Activated CD4-positive, CD25-positive, alpha-beta regulatory T cell (primary cell): ENCODE measurements around the gene NYNRIN.

Experiments
- DNase-seq, 4 experiments: peaks; one replicate each; lab custom pipeline; 2025; lab: John Stamatoyannopoulos, UW

Gene NYNRIN

DNA sequence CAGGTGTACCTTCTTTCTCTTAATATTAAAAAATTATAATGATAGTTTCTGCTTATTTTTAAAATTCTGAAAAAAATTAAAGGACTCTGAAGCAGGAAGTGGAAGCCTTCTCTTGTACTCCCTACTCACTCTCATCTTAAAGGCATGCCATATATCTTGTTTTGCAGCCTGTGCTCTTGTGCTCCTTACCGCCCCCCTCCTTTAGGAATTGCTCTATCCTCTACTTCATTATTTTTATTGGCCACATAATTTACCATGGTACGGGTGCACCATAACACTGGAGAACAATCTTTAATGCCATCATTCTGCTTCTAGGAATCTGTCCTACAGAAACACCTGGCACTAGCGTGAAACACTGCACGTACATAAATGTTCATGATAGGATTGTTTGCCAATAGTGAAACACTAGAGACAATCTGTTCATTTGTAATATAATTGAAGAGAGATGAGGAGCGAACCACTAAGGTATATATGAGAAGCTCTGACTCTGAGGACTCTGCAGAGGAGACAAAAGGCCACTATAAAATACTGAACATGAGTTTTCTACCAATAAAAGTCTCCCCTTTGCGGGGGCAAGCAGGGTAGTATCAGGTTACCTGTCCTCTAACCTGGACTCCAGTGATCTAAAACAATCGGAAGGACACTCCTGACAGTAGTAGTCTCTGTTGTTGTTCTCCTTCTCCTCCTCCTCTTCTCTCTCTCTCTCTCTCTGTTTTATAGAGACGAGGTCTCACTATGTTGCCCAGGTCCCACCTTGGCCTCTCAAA is 6.3 kb upstream of the NYNRIN start:
- DNase-seq, result no peak

DNA sequence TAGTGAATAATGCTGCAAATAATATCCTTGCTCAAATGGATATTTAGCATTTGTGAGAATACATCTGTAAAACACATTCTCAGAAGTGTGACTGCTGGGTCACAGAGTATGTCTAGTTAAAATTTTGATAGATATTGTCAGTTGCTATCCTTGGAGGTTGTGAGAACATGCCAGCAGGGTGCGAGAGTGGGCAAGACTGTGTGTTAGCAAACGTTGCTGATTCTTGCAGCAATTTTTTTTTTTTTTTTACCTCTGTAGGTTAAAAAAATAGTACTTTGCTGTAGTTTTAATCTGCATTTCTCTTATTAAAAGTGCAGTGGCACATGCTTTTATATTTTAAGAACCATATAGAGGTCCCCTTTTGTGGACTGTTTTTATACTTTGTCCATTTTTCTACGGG is 4.5 kb upstream of the NYNRIN start:
- DNase-seq, result no peak

DNA sequence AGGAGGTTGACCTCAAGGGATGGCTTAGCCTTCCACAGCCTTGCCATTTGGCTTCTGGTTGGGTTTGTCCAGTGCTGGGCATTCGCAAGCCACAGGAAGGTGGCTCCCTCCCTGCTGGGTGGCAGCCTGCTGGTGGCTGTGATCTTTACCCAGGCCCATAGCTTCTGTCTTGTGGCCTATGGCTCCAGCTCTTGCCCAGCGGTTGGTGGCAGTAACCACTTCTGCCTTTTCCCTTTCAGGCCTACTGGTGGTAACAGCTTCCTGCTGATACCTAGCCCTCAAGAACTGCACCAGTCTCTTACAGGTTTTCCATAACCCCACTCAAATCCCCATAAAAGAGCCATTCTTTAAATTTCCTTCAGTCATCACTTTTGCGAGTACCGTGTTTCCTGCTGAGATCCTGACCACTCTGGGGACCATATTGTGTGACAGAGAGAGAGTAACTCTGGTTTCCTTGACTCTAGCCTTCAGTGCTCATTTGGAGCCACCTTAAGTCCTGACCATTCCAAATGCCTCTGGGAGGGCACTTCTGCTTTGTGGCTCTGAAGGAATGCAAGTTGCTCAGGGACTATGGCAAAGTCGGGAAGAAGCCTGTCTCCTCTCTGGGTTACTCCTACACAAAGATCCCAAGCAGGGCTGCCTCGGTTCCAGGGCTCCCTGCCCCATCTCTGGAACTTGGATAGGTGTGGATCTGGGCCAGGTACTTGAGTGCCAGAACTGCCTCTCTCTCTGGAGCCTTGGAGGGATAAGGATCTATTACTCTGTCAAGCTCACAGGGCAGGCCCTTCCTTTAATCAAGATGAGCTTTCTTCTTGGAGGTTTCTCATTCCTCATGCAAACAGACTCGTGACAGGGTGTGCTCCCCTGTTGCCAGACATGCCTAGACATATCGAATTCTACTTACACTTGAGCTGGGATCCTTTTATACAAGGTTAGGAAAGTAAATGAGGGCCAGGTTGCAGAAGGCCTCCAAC is 2.9 kb upstream of the NYNRIN start:
- DNase-seq, result no peak

DNA sequence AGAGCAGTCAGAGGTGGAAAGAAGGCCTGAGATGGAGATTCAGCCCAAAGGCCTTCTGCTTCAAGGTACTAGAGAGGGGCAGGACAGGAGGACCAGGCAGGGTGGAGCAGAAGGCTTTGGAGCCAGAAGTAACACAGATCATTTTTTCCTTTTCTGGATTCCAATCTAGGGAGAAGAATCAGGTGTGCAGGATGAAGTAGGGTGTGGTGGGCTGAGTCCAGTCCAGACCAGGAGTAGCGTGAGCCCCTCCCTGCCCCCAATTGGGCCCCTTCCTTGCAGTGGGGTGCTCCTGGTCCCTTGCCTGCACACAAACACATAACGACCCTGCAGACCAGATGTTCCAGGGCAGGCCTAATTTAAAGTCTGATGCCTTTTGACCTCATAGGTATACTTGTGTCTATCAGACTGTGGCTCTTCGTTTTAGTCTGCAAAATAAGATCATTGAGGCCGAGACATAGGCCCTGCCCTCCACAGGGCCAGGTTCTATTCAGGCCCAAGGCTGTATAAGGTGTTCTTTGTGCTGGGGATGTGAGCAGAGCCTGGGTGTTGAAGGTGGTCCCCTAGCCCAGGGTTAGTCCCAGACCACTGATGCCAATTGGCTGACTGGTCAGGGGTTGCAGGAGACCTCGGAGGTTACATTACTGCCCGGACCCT is 1.0 kb upstream of the NYNRIN start:
- DNase-seq, result no peak

DNA sequence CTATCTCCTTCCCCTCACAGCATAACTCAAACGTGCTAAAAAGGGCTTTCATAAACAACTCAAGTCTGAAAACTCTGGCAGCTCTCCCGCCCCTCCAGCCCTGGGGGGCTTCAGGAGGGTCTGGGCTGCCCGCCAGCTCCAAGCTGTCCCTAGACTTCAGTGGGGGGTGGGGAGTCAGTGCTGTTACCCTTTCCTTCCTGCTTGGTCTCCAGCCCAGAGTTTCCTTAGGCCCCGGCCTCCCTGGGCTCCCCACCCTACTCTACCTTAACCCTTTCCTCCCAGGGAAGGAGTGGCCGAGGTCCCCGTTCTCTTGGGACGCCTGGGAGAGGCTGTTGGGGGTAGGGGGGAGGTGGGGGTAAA is 530 bp upstream of the NYNRIN start:
- no peak for DNase-seq

DNA sequence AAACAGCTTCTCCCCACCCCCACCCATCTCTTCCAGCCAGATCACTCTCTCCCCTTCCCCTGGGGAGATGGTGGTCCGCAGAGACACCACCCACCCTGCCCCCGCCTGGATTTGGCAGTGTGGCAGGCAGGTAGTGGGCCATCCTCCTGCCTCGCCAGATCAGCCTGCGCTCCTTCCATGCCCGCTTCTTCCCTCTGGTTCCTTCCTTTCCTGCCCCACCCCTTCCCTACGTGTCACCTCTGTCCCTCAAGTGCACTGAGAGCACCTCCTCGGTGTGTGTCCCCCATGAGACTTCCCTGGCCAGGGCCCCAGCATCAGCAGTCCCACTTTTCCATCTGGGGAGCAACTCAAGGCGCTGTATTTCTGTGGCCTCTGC is 632 bp downstream of the NYNRIN start:
- no peak for DNase-seq

DNA sequence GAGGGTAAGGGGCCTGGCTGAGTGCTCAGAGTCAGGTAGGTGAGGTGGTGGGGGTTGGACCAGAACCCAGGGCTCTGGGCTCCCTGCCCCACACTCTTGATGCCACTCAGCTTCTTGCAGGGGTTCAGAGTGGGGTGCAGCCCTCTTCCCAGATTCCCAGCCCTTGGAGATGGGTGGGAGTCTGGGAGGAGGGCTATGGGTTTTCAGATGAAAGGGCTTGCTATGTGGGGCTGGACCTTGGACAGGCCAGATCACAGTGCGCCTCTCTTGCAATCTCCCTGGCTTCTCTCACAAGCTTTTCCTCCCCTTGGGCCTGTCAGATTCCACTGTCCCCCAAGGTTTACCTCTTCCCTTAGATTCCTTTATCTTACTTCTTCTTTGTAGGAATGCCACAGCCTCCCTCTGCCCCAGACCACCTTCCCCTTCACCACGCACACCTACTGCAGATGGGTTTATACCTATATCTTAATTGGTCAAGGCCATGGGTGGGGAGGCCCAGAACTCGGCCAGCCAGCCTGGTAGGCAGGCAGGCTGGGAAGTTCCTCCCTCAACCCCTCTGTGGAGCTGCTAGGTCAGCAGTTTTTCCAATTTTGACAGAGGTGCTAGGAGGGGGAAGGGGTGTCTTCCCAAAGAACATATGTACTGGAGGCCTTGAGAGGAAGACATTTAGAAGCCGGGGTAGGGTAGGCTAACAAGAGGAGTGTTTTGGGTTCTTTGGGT is 1.4 kb downstream of the NYNRIN start:
- no peak for DNase-seq

DNA sequence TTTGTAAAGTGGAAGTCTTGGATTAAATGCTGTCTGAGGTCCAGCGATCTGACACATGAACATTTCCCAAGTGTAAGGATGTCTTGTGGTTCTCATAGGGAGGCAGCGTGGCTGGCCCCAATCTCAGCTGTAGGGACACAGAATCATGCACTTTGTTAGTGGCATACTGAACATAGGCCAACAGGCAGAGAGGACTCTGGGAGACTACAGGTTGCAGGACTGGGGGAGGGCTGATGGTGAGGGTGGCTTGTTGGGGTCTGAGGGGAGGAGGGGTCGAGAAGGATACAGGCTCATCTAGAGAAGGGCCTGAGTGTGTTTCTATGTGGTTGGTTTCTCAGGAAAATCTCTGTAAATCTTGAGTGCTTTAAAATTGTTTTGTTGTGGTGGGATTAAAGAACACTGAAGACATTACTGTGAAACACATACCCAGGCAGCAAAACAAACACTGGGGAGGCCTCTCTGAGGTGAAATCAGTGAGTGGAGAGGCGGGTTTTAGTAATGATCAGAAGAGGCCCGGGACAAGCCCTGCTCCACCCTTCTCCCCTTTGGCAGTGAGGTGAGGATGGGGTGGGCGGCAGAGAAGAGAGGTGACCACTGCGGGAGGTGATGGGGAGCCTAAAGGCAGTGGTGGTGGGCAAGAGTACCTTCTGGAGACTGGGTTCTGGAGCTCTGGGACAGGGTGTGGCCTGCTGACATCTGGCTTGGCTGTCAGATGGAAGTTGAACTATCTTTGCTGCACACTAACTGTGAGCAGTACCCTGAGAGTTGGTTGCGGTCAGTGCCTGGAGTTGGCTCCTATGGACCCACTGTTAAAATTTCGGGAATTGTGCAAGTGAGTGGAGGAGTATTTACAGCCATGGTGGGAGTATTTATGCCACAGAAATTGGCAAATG is 3.3 kb downstream of the NYNRIN start:
- DNase-seq, result no peak

DNA sequence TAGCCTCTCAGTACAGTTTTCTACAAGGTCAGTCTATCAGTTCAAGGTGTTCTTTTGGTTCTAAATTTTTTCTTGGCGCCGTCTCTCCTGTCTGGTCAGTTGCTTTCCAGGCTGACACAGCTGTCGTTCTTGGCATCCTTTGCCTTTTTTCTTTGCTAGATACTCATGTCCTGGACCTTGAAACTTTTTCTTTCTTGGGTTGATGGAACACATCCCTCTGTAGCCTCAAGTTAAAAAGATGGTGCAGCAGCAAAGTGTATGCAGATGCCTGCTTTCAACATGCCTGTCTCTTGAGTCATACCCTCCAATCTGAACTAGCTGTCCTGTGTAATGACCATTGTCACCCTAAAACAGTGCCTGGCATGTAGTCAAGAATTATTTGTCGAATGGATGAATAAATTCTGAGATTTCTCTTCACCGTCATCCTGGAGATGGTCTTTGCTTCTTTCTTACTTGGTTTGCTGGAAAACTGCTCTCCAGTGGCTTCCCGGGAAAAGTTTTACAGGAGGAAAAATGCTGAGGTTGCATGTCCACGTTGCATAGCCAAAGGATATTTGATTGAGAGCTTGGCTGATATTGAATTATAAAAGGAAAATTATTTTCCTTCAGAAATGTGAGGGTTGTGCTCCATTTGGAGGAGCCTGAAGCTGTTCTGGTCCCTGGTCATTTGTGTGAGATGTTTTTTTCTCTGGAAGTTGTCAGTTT is 4.6 kb downstream of the NYNRIN start:
- DNase-seq, result no peak

DNA sequence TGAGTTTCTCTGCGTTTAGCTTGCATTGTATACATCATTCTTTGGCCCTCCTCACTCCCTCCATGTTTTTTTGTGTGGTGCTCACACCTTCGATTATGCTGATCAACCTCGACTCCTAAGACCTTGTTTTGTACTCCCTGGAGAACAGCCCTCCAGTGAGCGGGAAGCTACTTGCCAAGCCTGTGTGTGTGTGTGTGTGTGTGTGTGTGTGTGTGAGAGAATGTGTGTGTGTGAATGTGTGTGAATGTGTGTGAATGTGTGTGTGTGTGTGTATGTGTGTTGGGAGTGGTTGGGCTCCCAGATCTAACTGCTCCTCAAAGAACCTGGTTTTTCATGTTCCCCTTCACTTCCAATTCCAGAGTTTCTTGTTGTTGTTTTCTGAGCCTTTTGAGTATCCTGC is 6.0 kb downstream of the NYNRIN start:
- no peak for DNase-seq

DNA sequence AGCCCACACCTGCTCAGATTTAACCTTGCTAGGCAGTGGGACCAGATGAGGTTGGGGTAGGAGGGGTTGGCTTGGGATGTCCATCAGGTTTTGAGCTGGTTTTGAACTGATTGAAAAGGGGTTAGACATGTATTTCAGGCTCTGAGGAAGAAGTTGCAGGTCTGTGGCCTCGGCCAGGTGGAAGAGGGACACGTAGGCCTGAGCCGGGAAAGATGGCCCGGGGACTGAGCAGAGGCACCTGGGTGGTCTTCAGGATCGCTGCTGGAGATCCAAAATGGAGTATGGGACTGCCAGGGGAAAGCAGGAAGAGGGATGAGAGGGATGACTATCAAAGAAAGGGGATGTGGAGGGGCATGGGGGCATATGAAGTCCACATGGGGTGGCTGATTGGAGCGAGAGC is 7.6 kb downstream of the NYNRIN start:
- DNase-seq, result no peak

DNA sequence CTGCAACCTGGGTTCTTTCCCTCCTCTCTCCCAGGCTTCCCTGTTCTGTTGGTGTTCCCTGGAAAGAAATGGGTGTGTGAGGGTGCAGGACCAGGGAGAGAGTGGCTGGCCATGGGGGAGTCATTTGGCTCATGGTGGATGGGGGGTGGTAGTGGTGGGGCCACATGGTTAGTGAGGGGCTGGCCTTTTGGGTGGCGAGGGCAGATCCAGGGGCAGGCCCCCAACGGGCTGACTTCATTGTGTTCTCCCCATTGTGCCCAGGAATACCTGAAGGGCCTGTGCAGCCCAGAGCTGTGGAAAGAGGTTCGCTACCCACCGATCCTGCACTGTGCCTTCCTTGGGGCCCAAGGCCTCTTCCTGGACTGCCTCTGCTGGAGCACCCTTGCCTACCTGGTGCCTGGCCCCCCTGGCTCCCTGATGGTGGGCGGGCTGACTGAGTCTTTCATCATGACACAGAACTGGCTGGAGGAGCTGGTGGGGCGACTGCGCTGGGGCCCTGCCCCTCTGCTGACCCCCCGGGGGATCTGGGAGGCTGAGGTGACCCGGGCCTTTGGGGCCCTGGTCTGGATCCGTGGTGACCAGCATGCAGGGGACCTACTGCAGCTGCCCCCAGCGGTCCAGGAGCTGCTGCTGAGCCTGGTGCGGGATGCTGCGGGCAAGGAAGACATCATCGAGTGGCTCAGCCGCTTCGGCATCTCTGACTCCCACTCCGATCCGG is 9.0 kb downstream of the NYNRIN start:
- no peak for DNase-seq

DNA sequence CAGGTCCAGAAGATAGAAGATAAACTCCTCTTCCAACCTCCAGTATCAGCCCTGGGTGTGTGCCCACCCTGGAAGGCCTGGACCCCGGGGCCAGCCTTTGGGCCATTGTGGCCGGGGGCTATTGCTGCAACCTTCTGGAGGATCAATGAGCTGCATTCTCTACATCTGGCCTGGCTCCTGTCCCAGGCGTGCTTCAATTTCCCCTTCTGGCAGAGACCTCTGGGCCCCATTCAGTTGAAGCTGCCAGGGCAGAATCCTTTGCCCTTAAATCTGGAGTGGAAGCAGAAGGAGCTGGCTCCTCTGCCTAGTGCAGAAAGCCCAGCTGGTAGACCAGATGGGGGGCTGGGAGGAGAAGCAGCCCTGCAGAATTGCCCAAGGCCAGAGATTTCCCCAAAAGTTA is 10.0 kb downstream of the NYNRIN start:
- DNase-seq, result no peak

DNA sequence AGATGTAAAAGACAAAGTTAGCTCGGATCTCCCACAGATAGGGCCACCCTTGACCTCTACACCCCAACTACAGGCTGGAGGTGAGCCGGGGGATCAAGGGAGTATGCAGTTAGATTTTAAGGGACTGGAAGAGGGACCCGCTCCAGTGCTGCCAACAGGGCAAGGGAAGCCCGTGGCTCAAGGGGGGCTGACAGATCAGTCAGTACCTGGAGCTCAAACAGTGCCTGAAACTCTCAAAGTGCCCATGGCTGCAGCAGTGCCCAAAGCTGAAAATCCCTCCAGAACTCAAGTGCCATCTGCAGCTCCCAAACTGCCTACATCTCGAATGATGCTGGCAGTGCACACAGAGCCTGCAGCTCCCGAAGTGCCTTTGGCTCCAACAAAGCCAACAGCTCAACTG is 10.4 kb downstream of the NYNRIN start:
- DNase-seq, result no peak

DNA sequence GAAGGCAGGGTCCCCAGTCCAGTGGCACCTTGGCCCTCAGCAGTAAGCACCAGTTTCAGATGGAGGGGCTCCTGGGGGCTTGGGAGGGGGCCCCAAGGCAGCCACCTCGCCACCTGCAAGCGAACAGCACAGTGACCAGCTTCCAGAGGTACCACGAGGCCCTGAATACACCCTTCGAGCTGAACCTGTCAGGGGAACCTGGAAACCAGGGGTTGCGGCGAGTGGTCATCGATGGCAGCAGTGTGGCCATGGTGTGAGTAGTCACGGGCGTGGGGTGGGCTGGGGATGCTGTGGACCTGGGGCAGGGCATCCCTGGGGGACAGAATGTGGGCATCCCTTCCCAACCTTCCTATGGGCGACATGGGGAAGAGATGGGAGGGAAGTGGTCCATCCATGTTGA is 11.2 kb downstream of the NYNRIN start:
- no peak for DNase-seq

DNA sequence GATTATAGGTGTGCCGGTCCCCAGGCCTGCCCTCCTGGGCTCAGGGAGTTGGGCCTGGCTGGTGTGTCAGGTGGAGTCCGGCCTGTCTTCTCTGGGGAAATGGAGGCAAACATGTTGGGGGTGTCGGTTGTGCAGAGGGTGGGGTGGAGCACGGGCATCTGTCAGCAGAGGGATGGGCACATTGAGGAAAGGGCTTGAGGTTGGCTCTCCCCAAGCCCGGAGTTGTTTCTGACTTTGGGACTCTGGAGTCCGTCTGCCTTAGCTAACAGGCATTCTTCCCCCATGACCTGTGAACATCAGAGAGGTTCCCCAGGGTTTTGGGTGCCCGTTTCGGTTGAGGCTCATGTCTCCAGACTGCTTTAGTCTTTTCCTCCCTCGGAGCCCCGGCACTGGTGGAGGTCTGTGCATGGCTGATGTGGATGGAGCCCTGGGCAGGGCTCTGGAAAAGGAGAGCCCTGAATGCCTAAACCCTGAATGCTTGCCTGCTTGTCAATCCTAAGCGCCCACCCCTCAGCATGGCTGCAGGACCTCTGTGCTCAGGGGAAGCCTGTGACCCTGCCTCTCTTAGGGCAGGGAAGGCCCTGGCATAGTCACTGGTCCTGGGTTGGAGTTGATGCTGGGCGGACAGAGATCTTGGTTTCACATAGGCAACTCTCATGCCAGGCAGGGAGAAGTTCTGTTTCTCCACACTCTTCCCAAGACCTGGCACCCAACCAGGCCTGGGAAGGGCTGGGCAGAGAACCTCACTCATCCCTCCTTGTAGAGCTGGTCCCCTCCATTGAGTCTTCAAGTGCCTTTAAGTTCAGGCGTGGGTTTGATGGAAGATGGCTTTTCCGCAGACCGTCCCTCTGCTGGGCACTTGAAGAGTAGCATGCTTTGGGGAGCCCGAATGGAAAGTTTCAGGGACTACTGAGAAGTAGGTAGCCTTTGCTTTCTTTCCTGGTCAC is 12.9 kb downstream of the NYNRIN start:
- DNase-seq, result no peak

DNA sequence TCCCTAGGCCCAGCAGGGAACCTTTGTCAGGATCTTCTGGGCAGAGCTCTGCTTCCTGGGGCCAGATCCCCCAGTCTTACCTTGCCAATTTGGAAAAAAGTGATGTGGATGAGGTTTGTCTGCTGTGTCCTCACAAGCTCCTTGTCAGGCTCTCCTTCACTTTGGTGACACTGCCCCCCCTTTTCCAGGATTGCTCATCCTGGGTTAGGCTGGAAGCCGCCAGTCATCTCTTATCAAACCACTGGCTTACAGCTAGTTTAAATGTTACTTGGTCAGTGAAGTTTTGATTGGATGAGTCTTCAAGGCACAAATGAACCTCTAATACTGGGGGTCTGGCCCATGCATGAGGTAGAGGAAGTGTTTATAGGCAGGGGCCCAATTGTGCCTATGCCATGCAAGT is 15.3 kb downstream of the NYNRIN start:
- no peak for DNase-seq

DNA sequence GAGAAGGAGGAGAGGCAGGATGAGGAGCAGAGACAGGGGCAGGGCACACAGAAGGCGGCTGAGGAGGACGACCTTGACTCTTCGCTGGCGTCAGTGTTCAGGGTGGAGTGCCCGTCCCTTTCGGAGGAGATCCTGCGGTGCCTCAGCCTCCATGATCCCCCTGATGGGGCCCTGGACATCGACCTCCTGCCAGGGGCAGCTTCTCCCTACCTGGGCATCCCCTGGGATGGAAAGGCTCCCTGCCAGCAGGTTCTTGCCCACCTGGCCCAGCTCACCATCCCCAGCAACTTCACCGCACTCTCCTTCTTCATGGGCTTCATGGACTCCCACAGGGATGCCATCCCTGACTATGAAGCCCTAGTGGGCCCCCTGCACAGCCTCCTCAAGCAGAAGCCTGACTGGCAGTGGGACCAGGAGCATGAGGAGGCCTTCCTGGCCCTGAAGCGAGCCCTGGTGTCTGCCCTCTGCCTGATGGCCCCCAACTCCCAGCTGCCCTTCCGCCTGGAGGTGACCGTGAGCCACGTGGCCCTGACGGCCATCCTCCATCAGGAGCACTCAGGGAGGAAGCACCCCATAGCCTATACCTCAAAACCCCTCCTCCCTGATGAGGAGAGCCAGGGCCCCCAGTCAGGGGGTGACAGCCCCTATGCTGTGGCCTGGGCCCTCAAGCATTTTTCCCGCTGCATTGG is 16.1 kb downstream of the NYNRIN start:
- no peak for DNase-seq
